Stimulated activated CD4-positive, alpha-beta T cell treated with anti-CD3 and anti-CD28 coated beads, Interleukin-2, amount 100 ng/mL, for 24 hours (primary cell): ENCODE measurements around the gene MTX3.

Experiments
- DNase-seq, 2 donors: peaks; one replicate each; pipeline ENCODE4 v3.0.0-alpha.2; 2020

MTX3 gene

GRCh38 chr5:79990598-79991507 lies at the start of gene MTX3:
Gene MTX3, minus strand, starts transcription at chr5:79991262. Its CDS starts 24 bp downstream, at chr5:79991238.
- peak; percentile 92 to 93 for DNase-seq

DNA sequence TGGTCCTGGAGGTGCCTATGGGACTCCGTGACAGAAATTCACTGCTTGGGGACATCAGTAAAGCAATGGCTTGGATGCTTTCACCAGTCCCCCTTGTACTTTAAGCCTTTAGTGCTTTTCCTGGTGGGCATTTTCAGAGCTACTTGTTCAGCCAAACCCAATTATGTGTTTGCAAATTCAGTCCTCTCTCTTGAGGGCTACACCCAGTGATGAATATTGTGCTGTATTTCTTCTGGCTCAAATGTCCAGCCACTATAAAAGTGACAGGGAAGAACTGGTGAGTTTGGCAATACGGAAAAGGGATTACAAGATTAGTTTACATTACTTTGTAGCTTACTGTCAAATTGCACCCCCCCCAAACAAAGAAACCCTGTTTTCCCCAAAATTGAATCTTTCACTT lies 48.6 kb upstream of the MTX3 start:
- no peak for DNase-seq

DNA sequence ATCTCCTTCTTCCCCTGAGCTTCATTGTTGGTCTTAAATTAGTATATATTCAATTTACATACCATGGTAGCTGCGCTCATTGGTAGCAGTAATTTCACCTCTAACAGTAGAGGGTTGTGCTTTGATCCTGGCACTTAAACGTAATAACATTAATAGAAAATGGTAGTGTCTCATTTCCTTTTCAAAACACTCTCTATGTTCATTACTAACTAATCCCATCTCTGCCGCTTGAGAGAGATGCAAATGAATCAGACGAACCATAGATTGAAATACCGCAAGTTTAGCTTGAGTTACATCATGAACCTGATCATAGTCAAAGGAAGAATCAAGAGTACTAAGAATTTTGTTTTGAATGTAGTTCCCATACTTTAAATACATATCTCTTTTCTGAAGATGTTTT lies 46.3 kb upstream of the MTX3 start:
- no peak for DNase-seq

- DNase-seq, result no peak
Measured at GRCh38 chr5:80036615-80037014, 45.6 kb upstream of the MTX3 start.

- no peak for DNase-seq
Measured at GRCh38 chr5:80035839-80036238, 44.8 kb upstream of the MTX3 start.

GRCh38 chr5:80034962-80035821 lies 44.1 kb upstream of the MTX3 start, which contains the start of gene THBS4:
Gene THBS4, plus strand, starts transcription at chr5:80035348. Its CDS starts 190 bp downstream, at chr5:80035538.
- DNase-seq, result peak in 1 of 2 donors; percentile 5

- DNase-seq, result no peak
Measured at GRCh38 chr5:80034559-80034958, 43.5 kb upstream of the MTX3 start.

GRCh38 chr5:80033513-80033912 lies 42.5 kb upstream of the MTX3 start:
- peak in 1 of 2 donors; percentile 17 for DNase-seq

DNA sequence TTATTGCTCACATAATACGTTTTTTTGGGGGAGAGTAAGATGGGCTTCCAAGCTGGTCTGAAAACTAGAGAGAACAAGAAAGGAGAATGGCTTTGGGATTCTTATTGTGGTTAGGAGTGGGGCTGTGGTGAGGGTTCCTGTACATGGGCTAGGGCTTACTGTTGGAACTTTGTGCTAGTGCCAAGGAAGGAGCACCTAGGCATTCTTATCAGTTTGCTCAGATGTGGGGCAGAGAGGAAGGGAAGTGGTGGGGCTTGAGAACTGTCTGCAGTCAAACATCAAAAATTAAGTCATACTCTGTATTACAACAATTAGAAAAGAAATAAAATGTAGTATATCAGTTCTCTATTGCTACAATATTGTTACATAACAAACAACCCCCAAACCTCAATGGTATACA lies 40.0 kb upstream of the MTX3 start:
- DNase-seq, result no peak

DNA sequence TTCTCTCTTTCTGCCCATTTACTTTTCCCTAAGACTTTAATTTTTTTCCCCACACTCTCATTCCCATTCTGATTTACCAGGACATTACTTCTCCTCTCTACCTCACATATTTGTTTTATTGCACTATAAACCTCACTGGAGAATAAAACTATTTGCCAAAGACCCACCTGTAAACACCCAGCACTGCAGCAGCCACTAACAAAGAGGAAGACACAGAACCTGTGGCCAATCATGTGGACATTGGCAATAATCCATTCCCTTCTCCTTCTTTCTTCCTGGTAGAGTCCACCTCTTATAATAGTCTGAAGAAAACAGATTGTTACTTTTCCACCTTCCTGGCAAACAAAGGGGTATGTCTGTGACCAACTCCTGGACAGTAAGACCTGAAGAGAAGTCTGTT lies 35.8 kb upstream of the MTX3 start:
- DNase-seq, result no peak

DNA sequence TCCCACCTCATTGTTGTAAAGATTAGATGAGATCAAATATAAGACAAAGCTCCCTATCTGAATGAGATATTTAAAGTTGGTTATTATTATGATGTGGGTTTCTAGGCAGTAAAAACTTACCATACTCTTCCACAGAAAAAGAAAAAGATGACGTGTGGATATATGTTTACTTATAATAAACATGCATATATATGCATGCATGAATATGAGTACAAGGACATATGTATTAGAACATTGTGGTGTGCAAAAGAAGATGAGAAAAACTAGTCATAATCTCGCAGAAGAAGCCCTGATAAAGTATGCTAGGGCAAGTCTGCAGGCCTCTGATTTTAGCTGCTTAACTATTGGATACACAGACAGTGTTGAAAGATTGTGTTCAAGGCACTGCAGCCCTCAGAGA lies 34.0 kb upstream of the MTX3 start:
- DNase-seq, result no peak

DNA sequence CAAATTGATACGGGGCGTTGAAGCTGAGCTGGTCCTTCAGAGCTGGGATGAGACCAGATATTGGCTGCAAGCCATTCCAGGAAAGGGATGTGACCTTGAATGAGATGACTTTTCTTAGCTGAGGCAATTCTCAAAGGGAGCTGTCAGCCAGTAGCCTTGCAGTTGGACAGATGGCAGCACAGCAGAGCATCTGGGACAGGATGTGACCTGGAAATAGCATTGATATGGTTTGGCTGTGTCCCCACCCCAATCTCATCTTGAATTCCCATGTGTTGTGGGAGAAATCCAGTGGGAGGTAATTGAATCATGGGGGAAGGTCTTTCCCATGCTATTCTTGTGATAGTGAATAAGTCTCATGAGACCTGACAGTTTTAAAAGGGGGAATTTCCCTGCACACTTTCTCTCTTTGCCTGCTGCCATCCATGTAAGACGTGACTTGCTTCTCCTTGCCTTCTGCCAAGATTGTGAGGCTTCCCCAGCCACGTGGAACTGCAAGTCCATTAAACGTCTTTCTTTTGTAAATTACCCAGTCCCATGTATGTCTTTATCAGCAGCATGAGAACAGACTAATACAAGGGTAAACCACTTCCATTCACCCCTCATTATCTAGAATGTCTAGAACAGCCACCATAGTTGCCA lies 19.8 kb upstream of the MTX3 start:
- no peak for DNase-seq

GRCh38 chr5:80008995-80009765 lies 18.1 kb upstream of the MTX3 start:
- DNase-seq, result no peak

GRCh38 chr5:80002677-80003076 lies 11.6 kb upstream of the MTX3 start:
- DNase-seq, result no peak

- no peak for DNase-seq
Measured at GRCh38 chr5:79999722-80000121, 8.7 kb upstream of the MTX3 start.

- no peak for DNase-seq
Measured at GRCh38 chr5:79992891-79993657, 2.0 kb upstream of the MTX3 start.

- DNase-seq, result no peak
Measured at GRCh38 chr5:79990205-79990597, 861 bp downstream of the MTX3 start.

- no peak for DNase-seq
Measured at GRCh38 chr5:79986260-79986659, 4.8 kb downstream of the MTX3 start.

- no peak for DNase-seq
Measured at GRCh38 chr5:79985288-79985687, 5.8 kb downstream of the MTX3 start.

- no peak for DNase-seq
Measured at GRCh38 chr5:79984363-79984762, 6.7 kb downstream of the MTX3 start.

DNA sequence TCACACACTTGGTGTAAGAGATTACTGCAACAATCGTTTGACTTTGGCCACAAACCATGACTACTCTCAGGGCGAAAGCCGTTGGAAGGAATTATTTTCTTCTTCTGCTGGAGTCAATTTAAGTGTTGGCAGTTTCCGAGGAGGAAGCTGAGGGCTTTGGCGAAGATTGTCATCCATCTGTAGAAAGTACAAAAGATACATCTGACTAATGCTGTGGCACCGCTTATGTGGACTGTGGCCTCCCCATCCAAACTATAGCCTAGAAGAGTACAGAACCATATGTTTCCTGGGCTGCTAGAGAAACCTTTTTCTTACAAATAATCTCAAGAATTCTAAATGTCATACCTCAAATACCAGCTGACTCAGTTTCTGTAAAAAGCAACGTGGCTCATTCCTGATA lies 7.4 kb downstream of the MTX3 start:
- no peak for DNase-seq

GRCh38 chr5:79982136-79982535 lies 8.9 kb downstream of the MTX3 start:
- DNase-seq, result no peak
